Neural cell (in vitro differentiated cells): ENCODE measurements around the gene RRAS2. TPM values are rescaled to one million over a fixed set of nuclear protein-coding genes. Genes with fewer than 3 reads are reported as not detected.

Experiments
- H2AFZ ChIP-seq: fragments of 200-600, 300-800 bp; sonication (generic), shearing (Covaris generic); 2 replicates; pipeline ENCODE4 v1.6.0; 2014; ENCODE audit warnings: low read depth, mild to moderate bottlenecking, antibody characterized with exemption, low read length, moderate library complexity
- H3F3A ChIP-seq: fragments of 200-600 bp; shearing (Covaris generic); 2 replicates; pipeline ENCODE4 v1.6.1; 2016; ENCODE audit warnings: mild to moderate bottlenecking, moderate library complexity, mixed read lengths, antibody characterized with exemption, low read length; ENCODE audit not compliant: insufficient read depth, poor library complexity, severe bottlenecking
- H3K27ac ChIP-seq: fragments of 200-600, 300-800 bp; sonication (generic), shearing (Covaris generic); 2 replicates; pipeline ENCODE4 v1.5.1; 2014; ENCODE audit warnings: mild to moderate bottlenecking, low read length, moderate library complexity
- H3K27me3 ChIP-seq: fragments of 300-800, 200-600 bp; sonication (generic), shearing (Covaris generic); 2 replicates; pipeline ENCODE4 v1.6.0; 2014; ENCODE audit warnings: mild to moderate bottlenecking, low read depth, low read length, moderate library complexity; ENCODE audit not compliant: insufficient read depth
- H3K36me3 ChIP-seq: fragments of 300-800, 200-600 bp; sonication (generic), shearing (Covaris generic); 2 replicates; pipeline ENCODE4 v1.5.1; 2014; ENCODE audit warnings: mild to moderate bottlenecking, antibody characterized with exemption, low read length, moderate library complexity; ENCODE audit not compliant: insufficient read depth
- H3K4me2 ChIP-seq: fragments of 300-800, 200-600 bp; sonication (generic), shearing (Covaris generic); 2 replicates; pipeline ENCODE4 v1.6.0; 2014; ENCODE audit warnings: mild to moderate bottlenecking, low read length
- H3K4me3 ChIP-seq: fragments of 300-800, 200-600 bp; sonication (generic), shearing (Covaris generic); 2 replicates; pipeline ENCODE4 v1.5.1; 2014; ENCODE audit warnings: mild to moderate bottlenecking, low read length, moderate library complexity
- H3K79me2 ChIP-seq: fragments of 200-600 bp; shearing (Covaris generic); replicated peaks from 2 replicates; pipeline ENCODE4 v1.6.0; 2014; ENCODE audit warnings: mild to moderate bottlenecking, low read length, moderate library complexity; ENCODE audit not compliant: insufficient read depth
- H3K9ac ChIP-seq: fragments of 300-800, 200-600 bp; sonication (generic), shearing (Covaris generic); 2 replicates; pipeline ENCODE4 v1.6.1; 2016; ENCODE audit warnings: mild to moderate bottlenecking, low read length, mixed read lengths
- H3K9me2 ChIP-seq: fragments of 200-600 bp; shearing (Covaris generic); 2 replicates; pipeline ENCODE4 v1.6.1; 2016; ENCODE audit warnings: mild to moderate bottlenecking, low read length, mixed read lengths; ENCODE audit not compliant: insufficient read depth
- H3K9me3 ChIP-seq: fragments of 200-600, 300-800 bp; sonication (generic), shearing (Covaris generic); 2 replicates; pipeline ENCODE4 v1.6.1; 2016; ENCODE audit warnings: mild to moderate bottlenecking, mixed run types, low read length, moderate library complexity, mixed read lengths
- H4K20me1 ChIP-seq: fragments of 200-600 bp; shearing (Covaris generic); 2 replicates; pipeline ENCODE4 v1.6.1; 2016; ENCODE audit warnings: mild to moderate bottlenecking, mixed run types; ENCODE audit not compliant: insufficient read depth
- CTCF ChIP-seq: fragments of 450-650 bp; IDR thresholded peaks from 2 replicates; pipeline ENCODE4 v1.5.1; 2014; ENCODE audit warnings: antibody characterized with exemption, mild to moderate bottlenecking, moderate library complexity; ENCODE audit not compliant: poor library complexity, severe bottlenecking
- EP300 ChIP-seq: fragments of 450-650 bp; conservative IDR thresholded peaks from 2 replicates; pipeline ENCODE4 v1.6.1; 2014; ENCODE audit warnings: antibody characterized with exemption, mild to moderate bottlenecking, moderate library complexity; ENCODE audit not compliant: poor library complexity, severe bottlenecking
- EZH2 ChIP-seq: fragments of 200-600, 300-800 bp; shearing (Covaris generic), sonication (generic); IDR thresholded peaks from 2 replicates; pipeline ENCODE4 v1.6.1; 2014; ENCODE audit warnings: antibody characterized with exemption, low read length, borderline replicate concordance, mild to moderate bottlenecking; ENCODE audit not compliant: insufficient read depth, poor library complexity, severe bottlenecking
- MXI1 ChIP-seq: fragments of 450-650 bp; conservative IDR thresholded peaks from 2 replicates; pipeline ENCODE4 v1.6.1; 2014; ENCODE audit warnings: antibody characterized with exemption, mild to moderate bottlenecking; ENCODE audit not compliant: poor library complexity, severe bottlenecking
- POLR2AphosphoS5 ChIP-seq: IDR thresholded peaks from 2 replicates; pipeline ENCODE4 v1.6.1; 2012
- RAD21 ChIP-seq: fragments of 450-650 bp; conservative IDR thresholded peaks from 2 replicates; pipeline ENCODE4 v1.6.1; 2014; ENCODE audit warnings: antibody characterized with exemption, mild to moderate bottlenecking, moderate library complexity
- SMC3 ChIP-seq: fragments of 450-650 bp; conservative IDR thresholded peaks from 2 replicates; pipeline ENCODE4 v1.6.1; 2014; ENCODE audit warnings: antibody characterized with exemption, mild to moderate bottlenecking, moderate library complexity; ENCODE audit not compliant: poor library complexity
- TAF1 ChIP-seq: IDR thresholded peaks from 2 replicates; pipeline ENCODE4 v1.6.1; 2012; ENCODE audit warnings: low read depth
- polyA plus RNA-seq: library from polyadenylated mRNA; depleted of rRNA; stranded (reverse); fragments of >200 nt; gene quantifications from 2 replicates; pipeline ENCODE4 v1.2.3, GENCODE V29; 2014
- TF ChIP-seq, protein P1 (sequence below): IDR thresholded peaks from 2 replicates; pipeline ENCODE4 v1.6.1; 2012; ENCODE audit warnings: borderline replicate concordance

RRAS2 gene
- polyA plus RNA-seq, 1 donor from 2014 or later, result 47.3 TPM

DNA sequence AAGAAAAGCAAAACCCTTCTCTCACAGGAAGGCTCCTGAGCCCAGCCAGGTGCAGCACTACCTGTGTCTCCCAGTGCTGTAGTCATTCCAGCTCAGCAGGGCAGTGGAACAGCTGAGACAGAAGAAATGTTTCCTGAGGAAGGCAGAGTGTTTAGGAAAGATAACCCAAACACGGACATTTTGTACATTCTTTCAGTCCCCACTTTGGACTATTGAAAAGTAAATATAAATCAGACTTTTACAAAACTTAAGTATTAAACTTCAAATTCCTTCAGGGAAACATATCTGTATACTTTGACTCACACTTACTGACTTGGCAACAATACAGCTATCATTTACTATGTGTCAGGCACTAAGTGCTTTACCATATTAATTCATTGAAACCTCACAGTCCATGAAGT is 40.4 kb downstream of the RRAS2 start:
- no peaks in the 10 kb centered on the region for H3K9me3 ChIP-seq
- H3F3A ChIP-seq, result no peaks in the 10 kb centered on the region
- no peak for TF ChIP-seq SMC3
- TF ChIP-seq TAF1, result no peak
- no peak for TF ChIP-seq RAD21
- TF ChIP-seq, protein P1, sequence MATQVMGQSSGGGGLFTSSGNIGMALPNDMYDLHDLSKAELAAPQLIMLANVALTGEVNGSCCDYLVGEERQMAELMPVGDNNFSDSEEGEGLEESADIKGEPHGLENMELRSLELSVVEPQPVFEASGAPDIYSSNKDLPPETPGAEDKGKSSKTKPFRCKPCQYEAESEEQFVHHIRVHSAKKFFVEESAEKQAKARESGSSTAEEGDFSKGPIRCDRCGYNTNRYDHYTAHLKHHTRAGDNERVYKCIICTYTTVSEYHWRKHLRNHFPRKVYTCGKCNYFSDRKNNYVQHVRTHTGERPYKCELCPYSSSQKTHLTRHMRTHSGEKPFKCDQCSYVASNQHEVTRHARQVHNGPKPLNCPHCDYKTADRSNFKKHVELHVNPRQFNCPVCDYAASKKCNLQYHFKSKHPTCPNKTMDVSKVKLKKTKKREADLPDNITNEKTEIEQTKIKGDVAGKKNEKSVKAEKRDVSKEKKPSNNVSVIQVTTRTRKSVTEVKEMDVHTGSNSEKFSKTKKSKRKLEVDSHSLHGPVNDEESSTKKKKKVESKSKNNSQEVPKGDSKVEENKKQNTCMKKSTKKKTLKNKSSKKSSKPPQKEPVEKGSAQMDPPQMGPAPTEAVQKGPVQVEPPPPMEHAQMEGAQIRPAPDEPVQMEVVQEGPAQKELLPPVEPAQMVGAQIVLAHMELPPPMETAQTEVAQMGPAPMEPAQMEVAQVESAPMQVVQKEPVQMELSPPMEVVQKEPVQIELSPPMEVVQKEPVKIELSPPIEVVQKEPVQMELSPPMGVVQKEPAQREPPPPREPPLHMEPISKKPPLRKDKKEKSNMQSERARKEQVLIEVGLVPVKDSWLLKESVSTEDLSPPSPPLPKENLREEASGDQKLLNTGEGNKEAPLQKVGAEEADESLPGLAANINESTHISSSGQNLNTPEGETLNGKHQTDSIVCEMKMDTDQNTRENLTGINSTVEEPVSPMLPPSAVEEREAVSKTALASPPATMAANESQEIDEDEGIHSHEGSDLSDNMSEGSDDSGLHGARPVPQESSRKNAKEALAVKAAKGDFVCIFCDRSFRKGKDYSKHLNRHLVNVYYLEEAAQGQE, result no peak
- no peak for TF ChIP-seq EZH2
- TF ChIP-seq CTCF, result no peak
- no peak for TF ChIP-seq MXI1
- no peak for TF ChIP-seq POLR2AphosphoS5
- TF ChIP-seq EP300, result no peak
- no peaks in the 10 kb centered on the region for H3K9me2 ChIP-seq
- no peak overlapping the region for H3K4me2 ChIP-seq
- no peak overlapping the region for H3K27ac ChIP-seq
- H4K20me1 ChIP-seq, result no peaks in the 10 kb centered on the region
- no peaks in the 10 kb centered on the region for H3K27me3 ChIP-seq
- no peak overlapping the region for H3K9ac ChIP-seq
- no peaks in the 10 kb centered on the region for H3K36me3 ChIP-seq
- H3K79me2 ChIP-seq, result peaks cover 22% of the 10 kb centered on the region
- H2AFZ ChIP-seq, result no peak overlapping the region
- no peak overlapping the region for H3K4me3 ChIP-seq

- Histone ChIP-seq H3K9me3 (no peaks in the 10 kb centered on the region), H3F3A (no peaks in the 10 kb centered on the region), H3K36me3 (no peaks in the 10 kb centered on the region), H3K4me3 (no peak overlapping the region), H3K9ac (no peak overlapping the region), H4K20me1 (no peaks in the 10 kb centered on the region), H3K9me2 (no peaks in the 10 kb centered on the region), H3K79me2 (peaks cover 21% of the 10 kb centered on the region), H3K27me3 (no peaks in the 10 kb centered on the region), H3K4me2 (no peak overlapping the region), H2AFZ (no peak overlapping the region), H3K27ac (no peak overlapping the region)
- no peak for TF ChIP-seq MXI1
- TF ChIP-seq CTCF, result no peak
- TF ChIP-seq, protein P1, result no peak
- TF ChIP-seq TAF1, result no peak
- no peak for TF ChIP-seq EZH2
- TF ChIP-seq POLR2AphosphoS5, result no peak
- no peak for TF ChIP-seq RAD21
- no peak for TF ChIP-seq SMC3
- no peak for TF ChIP-seq EP300
These were observed 41.2 kb downstream of the RRAS2 start for GRCh38 chr11:14317659-14318325.
